Cerebellar cortex (tissue), 1 donor: ENCODE measurements around the gene PRKAR1B.

ENCODE experiments used
- DNase-seq: peaks from one replicate; pipeline ENCODE4 v3.0.0-alpha.2; 2015; ENCODE audit warnings: low spot score

Gene PRKAR1B

DNA sequence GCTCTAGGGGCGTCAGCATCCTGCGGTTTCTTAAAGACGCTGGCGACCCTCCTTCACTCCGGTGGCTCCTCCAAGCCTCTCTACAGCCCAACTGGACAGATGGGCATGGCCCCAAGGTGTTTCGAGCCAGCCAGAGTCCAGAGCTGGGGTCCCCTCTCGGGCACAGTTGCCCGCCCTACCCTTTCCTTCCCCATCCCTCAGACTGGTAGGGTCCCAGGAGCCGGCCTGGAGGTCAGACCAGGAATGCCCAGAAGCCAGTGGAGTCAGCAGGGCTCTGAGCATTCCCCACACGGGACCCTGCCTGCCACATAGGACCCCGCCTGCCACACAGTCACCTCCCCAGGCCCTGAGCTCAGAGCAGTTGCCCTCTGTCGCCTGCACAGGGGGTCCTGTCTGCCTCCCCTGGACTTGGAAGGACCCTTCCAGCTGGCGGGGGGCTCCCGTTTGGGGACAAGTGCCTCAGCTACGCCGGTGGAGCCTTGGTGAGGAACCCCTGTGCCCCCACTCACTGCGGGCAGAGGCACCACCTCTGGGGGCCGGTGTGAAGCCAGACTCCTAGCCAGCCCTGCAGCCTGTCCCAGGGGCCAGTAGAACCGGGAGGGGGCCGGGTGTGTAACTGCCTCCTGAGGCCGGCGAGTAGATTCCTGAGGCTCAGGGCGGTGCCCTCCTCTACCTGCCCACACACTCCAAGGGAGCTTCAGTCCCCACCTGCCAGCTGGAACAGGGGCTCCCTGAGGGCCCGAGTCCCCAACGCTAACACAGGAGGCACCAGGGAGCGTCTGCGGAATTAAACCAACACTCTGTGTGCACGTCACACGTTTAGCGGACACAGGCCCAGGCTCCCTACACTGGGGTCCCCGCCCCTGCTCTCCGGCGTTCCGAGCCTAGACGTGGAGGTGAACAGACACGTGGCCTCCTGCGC is 188.1 kb downstream of the PRKAR1B start:
- DNase-seq = no peak

GRCh38 chr7:537911-538634 is 189.0 kb downstream of the PRKAR1B start:
- no peak for DNase-seq

GRCh38 chr7:536231-536630 is 190.8 kb downstream of the PRKAR1B start:
- DNase-seq = no peak

- DNase-seq = no peak
Measured at GRCh38 chr7:534959-535358, 192.1 kb downstream of the PRKAR1B start.

DNA sequence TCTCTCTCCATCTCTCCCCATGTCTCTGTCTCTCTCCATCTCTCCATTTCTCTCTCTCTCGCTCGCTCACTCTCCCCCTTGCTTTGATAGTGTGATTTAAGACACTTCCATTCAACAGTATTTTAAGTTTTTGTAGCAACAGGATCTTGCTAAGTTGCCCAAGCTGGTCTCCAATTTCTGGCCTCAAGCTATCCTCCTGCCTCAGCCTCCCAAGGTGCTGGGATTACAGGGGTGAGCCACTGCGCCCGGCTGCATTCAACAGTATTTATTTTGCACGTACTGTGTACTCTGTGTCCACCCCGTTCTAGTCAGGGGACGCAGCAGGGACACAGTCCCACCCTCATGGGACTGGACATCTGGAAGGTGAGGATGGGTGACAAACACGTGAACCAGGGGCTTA is 193.0 kb downstream of the PRKAR1B start:
- no peak for DNase-seq

DNA sequence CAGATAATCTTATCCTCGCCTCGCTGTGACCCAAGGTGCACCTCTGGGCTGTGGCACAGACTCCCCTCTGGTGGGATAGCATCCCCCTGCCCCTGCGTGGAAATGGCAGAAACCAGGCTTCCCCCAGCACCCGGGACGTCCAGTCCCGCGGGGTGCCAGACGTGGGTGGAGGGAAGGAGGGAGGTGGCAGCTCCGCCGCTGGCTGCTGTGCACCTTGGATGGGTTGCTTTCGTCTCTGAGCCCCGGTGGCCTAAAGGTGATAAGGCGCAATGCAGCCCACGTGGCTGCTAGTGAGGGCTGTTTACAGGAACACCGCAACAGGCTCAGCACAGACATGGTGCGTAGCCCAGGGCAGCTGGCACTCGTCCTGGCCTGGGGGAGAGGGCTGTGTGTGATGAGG is 193.8 kb downstream of the PRKAR1B start:
- DNase-seq = no peak

DNA sequence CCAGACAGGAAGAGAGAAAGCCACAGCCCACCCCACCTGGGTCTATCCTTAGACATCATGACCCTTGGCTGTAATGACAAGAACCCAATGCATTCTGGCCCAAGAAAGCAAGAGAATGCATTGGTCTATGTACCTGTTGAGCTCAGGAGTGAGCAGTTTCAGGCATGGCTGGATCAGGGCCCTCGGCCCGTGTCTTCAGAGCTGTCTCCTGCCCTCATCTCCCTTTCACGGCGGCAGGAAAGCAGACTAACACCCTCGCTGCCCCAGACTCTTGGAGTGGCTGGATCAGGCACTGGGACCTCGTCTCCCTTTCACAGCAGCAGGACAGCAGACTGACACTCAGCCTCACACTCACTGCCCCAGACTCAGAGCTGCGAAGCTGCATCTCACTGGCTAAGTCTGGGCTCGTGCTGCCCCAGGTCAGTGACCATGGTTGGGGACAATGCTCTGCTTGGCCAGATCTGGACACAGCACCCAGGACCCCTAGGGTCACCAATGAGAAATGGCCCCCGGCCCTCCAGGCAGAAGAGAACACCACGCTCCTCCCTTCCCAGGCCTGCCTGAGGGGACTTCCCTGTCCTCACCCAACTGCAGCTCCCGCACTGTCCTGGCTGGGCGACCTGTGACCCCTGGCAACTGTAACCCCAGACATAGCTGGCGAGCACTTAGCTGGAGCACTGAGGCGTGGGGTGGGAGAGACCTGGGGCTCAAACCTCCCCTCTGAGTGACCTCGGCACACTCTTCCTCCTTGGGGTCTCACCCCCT is 194.5 kb downstream of the PRKAR1B start:
- DNase-seq = no peak

DNA sequence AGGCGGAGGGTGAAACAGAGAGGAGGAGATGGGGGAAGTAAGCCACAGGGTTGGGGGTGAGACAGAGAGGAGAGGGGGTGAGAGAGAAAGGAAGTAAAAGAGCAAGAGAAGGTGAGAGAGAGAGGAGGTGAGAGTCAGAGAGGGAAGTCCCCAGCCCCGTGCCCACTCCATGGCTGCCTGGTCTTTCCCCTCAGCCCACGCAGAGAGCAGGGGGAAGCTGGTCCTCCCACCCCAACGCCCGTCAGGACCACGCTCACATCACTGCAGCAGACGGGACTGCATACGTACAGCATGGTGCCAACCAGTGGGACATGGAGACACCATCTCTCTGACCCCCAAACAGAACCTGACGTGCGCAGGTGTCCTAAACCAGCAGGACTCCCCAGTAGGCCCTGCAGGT is 195.3 kb downstream of the PRKAR1B start:
- no peak for DNase-seq

DNA sequence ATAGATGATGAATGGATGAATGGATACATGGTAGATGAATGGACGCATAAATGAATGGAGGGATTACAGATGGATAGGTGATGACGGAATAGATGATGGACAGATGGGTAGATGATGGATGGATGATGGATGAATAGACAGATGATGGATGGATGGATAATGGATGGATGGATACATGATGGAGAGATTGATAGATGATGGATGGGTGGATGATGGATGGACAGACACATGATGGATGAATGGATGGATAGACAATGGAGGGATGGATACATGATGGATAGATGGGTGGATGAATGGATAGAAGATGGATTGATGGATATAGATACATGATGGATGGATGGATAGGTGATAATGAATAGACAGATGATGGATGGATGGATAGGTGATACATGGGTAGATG is 198.6 kb downstream of the PRKAR1B start:
- DNase-seq = no peak

DNA sequence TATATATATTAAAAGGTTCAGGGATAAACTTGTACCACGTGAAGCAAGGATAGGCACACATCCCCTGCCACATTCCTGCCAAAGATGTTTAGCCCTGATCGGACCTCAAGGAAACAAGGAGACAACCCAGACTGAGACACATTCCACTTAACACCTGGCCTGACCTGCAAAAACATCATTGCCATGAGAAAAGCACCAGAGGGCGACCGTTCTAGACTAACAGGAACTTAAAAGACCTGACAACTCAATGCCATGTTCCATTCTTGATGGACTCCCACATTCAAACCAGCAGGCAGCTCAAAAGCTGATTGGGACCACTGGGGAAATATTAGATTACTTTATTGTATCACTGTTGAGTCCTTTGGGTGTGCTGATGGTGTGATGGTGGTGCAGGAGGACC is 199.4 kb downstream of the PRKAR1B start:
- no peak for DNase-seq

DNA sequence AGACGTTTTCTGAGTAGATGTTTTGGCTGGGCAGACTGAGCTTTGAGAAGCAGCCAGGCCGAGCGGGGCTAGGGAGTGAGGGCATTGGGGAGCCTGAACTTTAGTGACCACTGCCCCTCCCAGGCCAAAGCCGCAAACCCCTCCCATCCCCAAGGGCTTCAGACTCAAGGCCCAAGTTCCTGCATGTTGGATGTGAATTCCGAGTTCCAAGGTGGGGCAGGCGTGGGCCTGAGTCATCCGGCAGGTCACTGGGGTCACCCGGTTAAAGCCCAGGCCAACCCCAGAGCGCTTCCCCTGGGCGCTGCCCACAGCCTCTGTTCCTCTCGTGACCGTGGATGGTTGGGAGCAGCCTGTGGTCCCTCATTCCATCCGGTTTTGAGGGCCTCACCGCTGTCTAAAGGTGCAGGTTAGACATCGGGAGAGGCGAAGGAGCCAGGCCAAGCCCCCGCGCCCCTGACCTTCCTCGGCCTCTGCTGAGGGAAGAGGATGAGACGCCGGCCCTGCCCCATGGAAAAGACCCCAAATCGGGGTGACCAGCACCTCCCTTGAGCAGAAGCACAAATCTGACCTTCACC is 200.5 kb downstream of the PRKAR1B start:
- DNase-seq = no peak

DNA sequence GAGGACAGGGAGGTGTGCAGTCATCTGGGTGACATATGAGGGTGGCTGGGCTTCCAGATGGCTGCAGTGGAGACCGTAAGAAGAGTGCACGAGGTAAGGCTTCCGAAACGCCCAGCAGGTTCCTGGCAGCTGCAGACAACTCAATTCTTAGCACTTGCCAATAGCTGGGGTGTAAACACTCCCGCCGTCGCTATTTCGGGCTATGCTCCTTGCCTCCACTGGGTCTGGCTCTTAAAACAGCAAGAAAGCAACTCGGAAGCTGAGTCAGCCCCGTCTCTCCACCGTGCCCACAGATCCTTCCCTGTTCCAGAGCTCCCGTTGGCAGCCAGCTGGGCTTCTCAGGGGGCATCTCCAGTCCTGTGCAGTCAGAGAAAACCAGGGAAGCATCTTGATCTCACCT is 201.3 kb downstream of the PRKAR1B start:
- no peak for DNase-seq

DNA sequence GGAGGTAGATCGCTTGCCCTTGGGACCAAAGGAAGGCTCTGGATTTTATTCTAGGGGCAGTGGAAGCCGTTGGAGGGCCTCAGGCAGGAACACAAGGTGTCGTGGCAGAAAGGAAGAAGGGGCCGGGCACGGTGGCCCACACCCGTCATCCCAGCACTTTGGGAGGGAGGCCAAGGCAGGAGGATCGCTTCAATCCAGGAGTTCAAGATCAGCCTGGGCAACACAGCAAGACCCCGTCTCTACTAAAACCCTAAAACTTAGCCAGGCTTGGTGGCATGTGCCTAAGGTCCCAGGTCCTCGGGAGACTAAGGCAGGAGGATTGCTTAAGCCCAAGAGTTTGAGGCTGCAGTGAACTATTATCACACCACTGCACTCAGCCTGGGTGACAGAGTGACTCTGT is 202.3 kb downstream of the PRKAR1B start:
- DNase-seq = no peak

GRCh38 chr7:523347-524336 is 203.4 kb downstream of the PRKAR1B start:
- DNase-seq = no peak

DNA sequence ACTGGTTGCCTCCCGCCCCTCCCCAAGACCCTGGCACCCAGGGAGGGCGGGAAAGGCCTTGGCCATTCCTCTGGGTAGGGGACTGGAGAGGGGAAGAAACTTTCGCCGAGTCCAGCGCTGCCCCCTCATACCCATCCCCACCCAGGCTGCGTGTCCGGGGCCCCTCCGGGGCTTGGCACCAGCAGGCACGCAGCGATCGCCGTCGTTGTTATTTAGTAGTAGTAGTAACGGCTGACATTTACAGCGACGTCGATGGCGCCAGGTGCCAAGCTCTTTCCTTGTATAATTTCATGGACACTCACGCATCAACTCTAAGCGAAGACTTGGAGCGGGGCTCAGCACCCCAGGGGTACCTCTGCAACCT is 204.1 kb downstream of the PRKAR1B start:
- DNase-seq = no peak

- no peak for DNase-seq
Measured at GRCh38 chr7:522071-522950, 204.8 kb downstream of the PRKAR1B start.

DNA sequence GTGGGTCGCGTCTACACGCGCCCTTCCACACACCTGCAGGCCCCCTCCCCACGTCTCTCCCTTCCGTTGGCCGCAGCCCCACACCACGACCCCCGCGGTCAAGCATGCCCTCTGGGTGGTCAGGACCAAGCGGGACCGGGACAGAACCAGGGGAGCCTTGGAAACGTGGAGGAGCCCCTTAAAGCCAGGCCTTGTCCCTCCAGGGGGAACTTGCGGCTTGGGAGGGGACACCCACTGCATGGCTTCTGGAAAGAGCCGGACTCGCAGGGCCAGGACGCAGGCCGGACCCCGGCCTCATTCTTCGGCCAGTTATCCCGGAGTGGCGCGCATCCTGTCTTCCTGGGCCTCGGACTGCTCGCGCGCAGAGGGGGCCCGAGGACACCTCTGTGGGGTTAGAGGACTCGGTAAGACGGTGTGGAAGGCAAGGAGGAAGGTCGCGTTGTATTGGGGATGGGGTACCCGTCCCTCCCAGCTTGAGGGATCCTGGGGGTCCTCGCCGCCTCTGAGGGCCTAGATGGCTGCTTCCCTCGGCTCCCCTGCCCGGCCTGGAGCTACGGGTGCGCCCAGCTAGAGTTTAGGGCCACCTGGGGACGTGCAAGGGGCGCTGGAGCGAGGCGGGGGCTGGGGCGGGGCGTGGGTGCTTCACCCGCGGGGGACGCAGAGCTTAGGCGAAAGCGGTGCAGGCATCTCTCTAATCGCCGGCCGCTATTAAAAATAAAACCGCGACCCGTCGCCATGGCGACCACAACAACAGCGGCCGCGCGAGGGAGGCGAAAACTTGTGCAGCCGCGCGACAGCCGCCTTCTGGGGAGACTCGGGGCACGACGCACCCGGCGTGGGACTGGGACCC is 205.6 kb downstream of the PRKAR1B start:
- DNase-seq = no peak

GRCh38 chr7:520503-521161 is 206.4 kb downstream of the PRKAR1B start:
- no peak for DNase-seq
